Common myeloid progenitor, CD34-positive (primary cell): ENCODE data around the gene MMP2.

ENCODE experiments used
- CTCF ChIA-PET: fragments of 350-600 bp; sonication (Branson Sonifier 250); formaldehyde crosslinking; loops from one replicate; lab custom pipeline; 2021; ENCODE audit warnings: antibody characterized with exemption; lab: Charles Lee
- POLR2A ChIA-PET: fragments of 350-600 bp; sonication (Branson Sonifier 250); formaldehyde crosslinking; loops from one replicate; lab custom pipeline; 2021; ENCODE audit warnings: antibody characterized with exemption; lab: Charles Lee
- DNase-seq, 3 donors: peaks; one replicate each; pipeline versions ENCODE4 v3.0.0 to v3.0.0-alpha.2; 2013
- H3K27ac ChIP-seq, 2 experiments: 1 replicate in 1 of 2; 2 replicates in 1 of 2; pipeline ENCODE4 v1.7.0; 2013; ENCODE audit warnings: inconsistent platforms in 2 of 2, low read length in 2 of 2, mild to moderate bottlenecking in 2 of 2, low read depth in 1 of 2, moderate library complexity in 1 of 2; ENCODE audit not compliant: severe bottlenecking in 2 of 2, insufficient read depth in 1 of 2, poor library complexity in 1 of 2
- H3K27me3 ChIP-seq, 5 experiments: replicated peaks in 2 of 5; 1 replicate in 3 of 5; 2 replicates in 2 of 5; pipeline versions ENCODE4 v1.6.1 to v1.7.0; 2013; ENCODE audit warnings: low read length in 4 of 5, mild to moderate bottlenecking in 2 of 5, moderate library complexity in 2 of 5, inconsistent platforms in 1 of 5; ENCODE audit not compliant: insufficient read depth in 5 of 5, control insufficient read depth in 4 of 5
- H3K36me3 ChIP-seq, 4 experiments: 1 replicate in 2 of 4; 2 replicates in 2 of 4; pipeline versions ENCODE4 v1.6.1 to v1.7.0; 2013; ENCODE audit warnings: low read length in 3 of 4, control low read depth in 1 of 4, mild to moderate bottlenecking in 1 of 4; ENCODE audit not compliant: control insufficient read depth in 4 of 4, insufficient read depth in 4 of 4
- H3K4me1 ChIP-seq, 4 experiments: 1 replicate in 3 of 4; 2 replicates in 1 of 4; pipeline versions ENCODE4 v1.6.1 to v1.7.1; 2013; ENCODE audit warnings: low read length in 3 of 4, mild to moderate bottlenecking in 3 of 4, control low read depth in 1 of 4, inconsistent platforms in 1 of 4, moderate library complexity in 1 of 4; ENCODE audit not compliant: control insufficient read depth in 4 of 4, insufficient read depth in 4 of 4; ENCODE audit errors: control extremely low read depth in 1 of 4
- H3K4me3 ChIP-seq, 7 experiments: 1 replicate in 4 of 7; 2 replicates in 3 of 7; pipeline versions ENCODE4 v1.5.1 to v1.7.0; 2013; ENCODE audit warnings: mild to moderate bottlenecking in 7 of 7, low read length in 6 of 7, moderate library complexity in 6 of 7, inconsistent platforms in 2 of 7, low read depth in 2 of 7, control low read depth in 1 of 7; ENCODE audit not compliant: insufficient read depth in 4 of 7, control insufficient read depth in 1 of 7; ENCODE audit errors: extremely low read depth in 1 of 7
- H3K9me3 ChIP-seq, 5 experiments: 1 replicate in 4 of 5; 2 replicates in 1 of 5; pipeline versions ENCODE4 v1.6.1 to v1.7.1; 2013; ENCODE audit warnings: low read length in 4 of 5, mild to moderate bottlenecking in 2 of 5, inconsistent platforms in 1 of 5, low read depth in 1 of 5, moderate library complexity in 1 of 5; ENCODE audit not compliant: control insufficient read depth in 4 of 5, insufficient read depth in 2 of 5; ENCODE audit errors: control extremely low read depth in 1 of 5
- WGBS: methylation state at CpG from one replicate; pipeline ENCODE4 v1.1.5; 2013; ENCODE audit not compliant: insufficient coverage; 5-methylcytosine and 5-hydroxymethylcytosine counted together

Gene MMP2

GRCh38 chr16:55497558-55497957 is 18.6 kb downstream of the MMP2 start:
- ChIA-PET POLR2A (no interaction called here), CTCF (interaction anchor here (1.1 to 10.6 kb wide), 4 partner anchors 32 to 207 kb away, joined by 3 to 118 read pairs (median 44); no protein-coding TSS in a partner anchor)
- no peak for DNase-seq
- H3K36me3 ChIP-seq = peaks cover 0 to 21% (median 2%) of the 10 kb centered on the region in 4 experiments
- WGBS = 100% methylated on average over 3 of the region's 5 CpGs
- H3K4me1 ChIP-seq = peaks cover 6 to 63% (median 46%) of the 10 kb centered on the region in 4 experiments
- no peak overlapping the region for H3K27ac ChIP-seq
- no peak overlapping the region for H3K4me3 ChIP-seq
- no peaks in the 10 kb centered on the region for H3K27me3 ChIP-seq
- H3K9me3 ChIP-seq = no peaks in the 10 kb centered on the region

DNA sequence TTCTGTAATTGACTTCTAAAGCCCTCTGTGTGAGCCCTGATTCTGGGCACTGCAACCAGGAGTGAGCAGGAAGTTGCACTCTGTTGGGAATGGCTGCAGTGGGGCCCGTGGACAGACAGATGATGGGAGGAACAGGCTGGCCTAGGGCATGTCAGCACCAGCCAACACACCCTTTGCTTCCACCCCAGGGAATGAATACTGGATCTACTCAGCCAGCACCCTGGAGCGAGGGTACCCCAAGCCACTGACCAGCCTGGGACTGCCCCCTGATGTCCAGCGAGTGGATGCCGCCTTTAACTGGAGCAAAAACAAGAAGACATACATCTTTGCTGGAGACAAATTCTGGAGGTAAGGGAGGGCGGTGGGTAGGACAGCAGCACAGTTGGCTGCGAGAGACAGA is 19.1 kb downstream of the MMP2 start:
- peaks cover 6 to 63% (median 46%) of the 10 kb centered on the region in 4 experiments for H3K4me1 ChIP-seq
- H3K27me3 ChIP-seq = no peaks in the 10 kb centered on the region
- POLR2A ChIA-PET = no interaction called here
- no peak for DNase-seq
- H3K36me3 ChIP-seq = peaks cover 0 to 23% (median 2%) of the 10 kb centered on the region in 4 experiments
- no peak overlapping the region for H3K4me3 ChIP-seq
- no peaks in the 10 kb centered on the region for H3K9me3 ChIP-seq
- H3K27ac ChIP-seq = no peak overlapping the region
- 90% methylated on average over 5 of the region's 6 CpGs for WGBS
- CTCF ChIA-PET = interaction anchor here (1.1 to 10.6 kb wide), 3 partner anchors 32 to 207 kb away, joined by 3 to 118 read pairs (median 76); no protein-coding TSS in a partner anchor

DNA sequence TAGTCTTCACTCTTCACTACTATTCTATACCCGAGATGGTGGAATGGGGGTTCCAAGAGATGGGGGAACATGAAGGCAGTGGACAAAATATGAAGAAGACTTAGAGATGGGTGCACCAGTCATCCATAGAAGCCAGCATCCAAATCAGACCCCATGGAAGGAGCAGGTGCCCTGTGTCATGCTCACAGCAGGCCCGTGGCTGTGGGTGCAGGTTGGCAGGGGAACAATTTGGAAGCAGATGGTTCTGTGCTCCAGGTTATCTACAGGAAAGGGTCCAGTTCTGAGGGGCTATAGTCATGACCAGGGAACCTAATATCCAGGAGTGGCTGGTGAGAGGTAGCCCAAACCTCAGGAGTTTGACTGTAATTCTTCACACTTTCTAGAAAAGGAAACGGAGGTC is 20.3 kb downstream of the MMP2 start:
- peak in 1 of 3 donors; percentile 6 for DNase-seq
- 18% methylated on average over 1 of the region's 3 CpGs for WGBS
- Histone ChIP-seq H3K4me3 (peak overlapping the region in 1 of 7 experiments; percentile 44), H3K36me3 (peaks cover 0 to 22% (median 1%) of the 10 kb centered on the region in 4 experiments), H3K27me3 (no peaks in the 10 kb centered on the region), H3K4me1 (peaks cover 6 to 63% (median 46%) of the 10 kb centered on the region in 4 experiments), H3K9me3 (no peaks in the 10 kb centered on the region), H3K27ac (no peak overlapping the region)
- CTCF ChIA-PET = interaction anchor here (0.6 to 4.1 kb wide), 11 partner anchors 9 to 202 kb away, joined by 3 to 20 read pairs (median 8); partner anchors contain the start of gene MMP2
- POLR2A ChIA-PET = interaction anchor here (1.0 kb wide), 2 partner anchors 9 to 19 kb away, joined by 3 read pairs; no protein-coding TSS in a partner anchor

- Histone ChIP-seq H3K36me3 (peaks cover 0 to 22% (median 1%) of the 10 kb centered on the region in 4 experiments), H3K4me3 (peak overlapping the region in 3 of 7 experiments; percentile 14 to 44 (median 23)), H3K9me3 (no peaks in the 10 kb centered on the region), H3K4me1 (peaks cover 6 to 59% (median 46%) of the 10 kb centered on the region in 4 experiments), H3K27ac (peak overlapping the region in 1 of 2 experiments; percentile 65), H3K27me3 (no peaks in the 10 kb centered on the region)
- ChIA-PET CTCF (interaction anchor here (0.6 to 4.1 kb wide), 19 partner anchors 8 to 204 kb away, joined by 3 to 20 read pairs (median 4); partner anchors contain the start of gene MMP2), POLR2A (interaction anchor here (1.0 kb wide), 2 partner anchors 10 to 20 kb away, joined by 3 read pairs; no protein-coding TSS in a partner anchor)
- WGBS = 0% methylated on average over 4 of the region's 10 CpGs
- DNase-seq = peak; percentile 87 to 96 (median 93)
Measured at GRCh38 chr16:55499951-55500529, 21.0 kb downstream of the MMP2 start.

- ChIA-PET CTCF (interaction anchor here (0.7 to 4.1 kb wide), 17 partner anchors 9 to 204 kb away, joined by 3 to 20 read pairs (median 5); no protein-coding TSS in a partner anchor), POLR2A (interaction anchor here (1.0 kb wide), 1 partner anchor 10 kb away, joined by 3 read pairs; no protein-coding TSS in a partner anchor)
- 27% methylated on average over 3 of the region's 3 CpGs for WGBS
- H3K27me3 ChIP-seq = no peaks in the 10 kb centered on the region
- H3K9me3 ChIP-seq = no peaks in the 10 kb centered on the region
- peaks cover 6 to 54% (median 46%) of the 10 kb centered on the region in 4 experiments for H3K4me1 ChIP-seq
- H3K27ac ChIP-seq = peak overlapping the region in 1 of 2 experiments; percentile 27
- H3K36me3 ChIP-seq = peaks cover 0 to 26% (median 1%) of the 10 kb centered on the region in 4 experiments
- peak in 2 of 3 donors; percentile 64 to 77 for DNase-seq
- peak overlapping the region in 2 of 7 experiments; percentile 14 to 23 for H3K4me3 ChIP-seq
Measured at GRCh38 chr16:55500530-55501011, 21.6 kb downstream of the MMP2 start.

DNA sequence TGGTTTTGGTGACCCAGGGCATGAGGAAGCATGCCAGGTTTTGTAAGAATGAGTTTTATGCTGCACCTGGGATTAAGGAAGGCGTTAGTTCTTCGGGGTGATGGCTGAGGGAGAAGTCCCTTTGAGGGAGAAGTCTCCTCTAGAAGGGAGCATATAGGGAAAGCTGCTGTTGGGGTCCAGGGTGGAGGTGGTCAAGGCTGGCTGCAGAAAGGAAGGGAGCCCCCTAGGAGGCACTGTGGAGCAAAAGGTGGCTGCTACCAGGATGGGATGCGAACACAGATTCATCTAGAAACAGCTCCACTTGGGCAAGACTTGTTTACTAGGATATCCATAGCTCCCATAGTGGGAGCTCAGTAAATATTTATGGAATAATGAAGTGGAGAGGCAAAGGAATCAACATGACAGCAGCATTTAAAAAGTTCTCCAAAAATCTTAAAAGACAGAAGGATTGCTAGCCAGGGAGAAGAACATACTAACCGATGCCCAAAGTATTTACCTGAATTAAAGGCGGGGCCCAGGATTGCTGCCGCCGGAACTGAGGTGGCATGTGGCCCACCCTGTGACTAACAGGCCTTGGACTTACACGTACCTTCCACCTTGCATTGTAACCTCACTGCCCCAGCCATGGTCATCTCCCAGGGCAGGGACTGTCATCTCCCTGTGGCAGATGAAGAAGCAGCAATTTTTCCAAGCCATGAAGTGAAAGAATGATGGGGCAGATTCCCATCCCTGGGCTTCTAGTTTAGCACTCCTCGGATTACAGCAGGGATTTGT is 22.7 kb downstream of the MMP2 start:
- H3K27me3 ChIP-seq = no peaks in the 10 kb centered on the region
- ChIA-PET CTCF (interaction anchor here (0.5 to 4.1 kb wide), 18 partner anchors 9 to 203 kb away, joined by 3 to 20 read pairs (median 4); no protein-coding TSS in a partner anchor), POLR2A (no interaction called here)
- H3K4me1 ChIP-seq = peaks cover 6 to 51% (median 37%) of the 10 kb centered on the region in 4 experiments
- WGBS = 96% methylated on average over 8 of the region's 9 CpGs
- no peak overlapping the region for H3K4me3 ChIP-seq
- no peak for DNase-seq
- H3K27ac ChIP-seq = no peak overlapping the region
- H3K9me3 ChIP-seq = no peaks in the 10 kb centered on the region
- H3K36me3 ChIP-seq = peaks cover 0 to 33% (median 1%) of the 10 kb centered on the region in 4 experiments
